Stimulated activated CD8-positive, alpha-beta memory T cell treated with anti-CD3 and anti-CD28 coated beads, Interleukin-7, amount 100 ng/mL, for 48 hours (primary cell): ENCODE measurements around the gene ITGB5.

Experiments
- DNase-seq, 2 donors: peaks; one replicate each; pipeline ENCODE4 v3.0.0-alpha.2; 2020; ENCODE audit warnings: low read depth in 1 of 2; ENCODE audit errors: extremely low read depth in 1 of 2

Gene ITGB5

DNA sequence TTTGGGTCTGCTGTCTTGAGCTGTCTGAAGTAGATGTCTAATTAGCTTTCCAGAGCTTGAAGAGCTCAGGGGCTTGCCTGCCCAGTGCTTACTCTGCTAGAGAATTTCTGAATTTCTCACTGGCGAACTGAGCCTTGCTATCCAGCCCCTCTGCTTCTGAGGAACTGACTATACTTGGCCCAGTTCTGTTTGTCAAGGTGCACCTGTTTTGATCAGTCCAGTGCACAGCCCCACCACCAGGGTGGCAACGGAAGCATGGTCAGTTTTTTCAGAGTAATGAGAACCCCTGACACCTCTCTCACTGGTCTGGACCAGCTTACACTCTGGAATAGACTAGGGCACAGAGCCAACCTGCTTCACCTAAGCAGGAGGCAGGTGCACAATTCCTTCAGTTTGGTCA, 25.2 kb downstream of the ITGB5 start:
- no peak for DNase-seq

DNA sequence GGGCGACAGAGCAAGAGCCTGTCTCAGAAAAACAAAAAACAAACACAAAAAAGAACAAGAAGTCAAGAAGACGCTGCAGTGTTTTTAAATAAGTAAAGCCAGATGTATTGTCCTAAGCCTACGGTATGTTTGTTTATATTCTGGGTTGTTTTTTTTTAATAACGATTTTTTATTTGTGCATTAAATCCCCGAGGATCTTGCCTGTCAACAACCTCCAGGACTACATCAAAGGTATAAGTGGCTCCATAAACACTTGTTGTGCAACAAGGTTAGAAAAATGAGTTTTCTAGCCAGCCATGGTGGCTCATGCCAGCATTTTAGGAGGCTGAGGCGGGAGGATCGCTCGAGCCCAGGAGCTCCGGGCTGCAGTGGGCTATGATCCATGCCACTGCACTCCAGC, 26.1 kb downstream of the ITGB5 start:
- no peak for DNase-seq

DNA sequence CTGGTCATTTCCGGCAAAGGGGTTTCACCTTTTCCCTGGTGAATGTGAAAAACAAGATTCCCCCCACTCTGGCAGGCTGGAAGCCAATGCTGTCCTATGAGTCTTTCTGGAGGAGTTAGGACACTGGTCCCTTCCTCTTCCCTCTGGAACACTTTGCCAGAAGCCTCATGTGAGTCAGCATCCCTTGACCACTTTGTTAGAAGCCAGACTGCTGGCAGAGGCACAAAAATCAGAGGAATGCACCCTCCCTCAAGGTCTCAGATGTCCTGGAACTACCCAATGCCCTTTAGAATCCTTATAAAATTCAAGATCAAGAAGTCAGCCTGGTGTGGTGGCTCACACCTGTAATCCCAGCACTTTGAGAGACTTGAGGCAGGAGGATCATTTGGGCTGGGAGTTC, 26.6 kb downstream of the ITGB5 start:
- no peak for DNase-seq

DNA sequence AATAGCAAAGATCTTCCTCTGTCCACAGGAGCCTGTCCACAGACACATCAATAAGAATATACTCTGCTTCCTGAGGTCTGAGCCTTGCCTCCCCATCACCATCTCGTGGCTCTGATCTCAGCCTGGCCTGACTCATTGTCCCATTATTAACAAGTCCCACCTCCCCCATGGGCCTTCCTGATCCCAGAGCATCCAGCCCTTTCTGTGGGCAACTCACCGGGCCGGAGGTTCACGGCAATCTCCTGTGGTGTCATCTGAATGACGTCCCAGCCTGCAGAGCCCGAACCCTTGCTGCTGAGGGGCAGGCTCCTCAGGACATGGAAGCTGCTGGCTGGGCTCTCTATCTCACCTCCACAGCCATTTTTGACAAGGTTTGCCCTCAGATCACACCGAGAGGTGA, 28.1 kb downstream of the ITGB5 start:
- DNase-seq: no peak

DNA sequence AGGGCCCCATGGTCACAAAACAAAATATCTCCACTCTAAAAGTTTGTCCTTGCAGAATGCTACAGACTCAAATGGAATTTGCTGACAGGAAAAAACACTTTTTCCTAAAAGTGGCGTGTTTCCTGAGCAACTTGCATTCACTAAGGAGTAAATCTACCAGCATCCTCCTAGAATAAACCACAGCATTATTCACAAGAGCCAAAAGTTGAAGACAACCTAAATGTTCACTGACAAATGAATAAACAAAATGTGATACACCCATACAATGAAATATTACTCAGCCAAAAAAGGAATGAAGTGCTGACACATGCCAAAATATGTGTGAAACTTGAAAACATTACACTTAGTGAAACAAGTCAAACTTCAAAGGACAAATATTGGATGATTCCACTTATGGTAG, 28.9 kb downstream of the ITGB5 start:
- DNase-seq: no peak

DNA sequence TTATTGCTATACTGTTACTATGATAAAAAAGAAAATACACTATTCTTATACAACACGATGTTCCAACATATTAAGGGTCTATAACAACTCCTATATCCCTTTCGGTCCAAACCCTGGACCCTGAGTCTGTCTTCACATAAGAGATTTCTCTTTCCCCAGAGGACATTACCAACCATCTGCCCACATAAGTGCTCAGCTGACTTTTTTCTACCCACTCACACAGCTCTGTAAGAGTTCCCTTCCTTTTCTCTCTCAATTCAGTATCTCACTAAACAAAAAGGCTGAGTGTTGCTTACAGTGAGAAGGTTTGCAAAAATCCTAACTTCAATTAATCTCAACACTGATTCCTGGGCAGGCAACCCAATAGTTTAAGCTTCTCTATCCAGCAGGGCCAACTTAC, 30.5 kb downstream of the ITGB5 start:
- no peak for DNase-seq

DNA sequence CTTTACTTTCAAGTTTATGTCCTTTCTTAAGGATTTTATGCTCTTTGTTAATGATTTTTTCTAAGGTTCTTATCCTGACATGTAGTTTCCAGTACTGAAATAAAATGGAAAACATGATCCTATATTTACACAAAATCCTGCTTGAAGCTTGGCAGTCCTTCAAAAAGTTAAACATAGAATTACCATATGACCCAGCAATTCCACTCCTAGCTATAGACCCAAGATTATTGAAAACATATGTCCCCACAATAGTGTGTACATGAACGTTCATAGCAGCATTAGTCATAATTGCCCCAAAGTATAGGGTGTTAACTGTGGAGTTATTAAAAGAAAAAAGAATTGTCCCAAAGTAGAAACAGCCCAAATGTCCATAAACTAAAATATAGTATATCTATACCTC, 33.2 kb downstream of the ITGB5 start:
- DNase-seq: no peak

DNA sequence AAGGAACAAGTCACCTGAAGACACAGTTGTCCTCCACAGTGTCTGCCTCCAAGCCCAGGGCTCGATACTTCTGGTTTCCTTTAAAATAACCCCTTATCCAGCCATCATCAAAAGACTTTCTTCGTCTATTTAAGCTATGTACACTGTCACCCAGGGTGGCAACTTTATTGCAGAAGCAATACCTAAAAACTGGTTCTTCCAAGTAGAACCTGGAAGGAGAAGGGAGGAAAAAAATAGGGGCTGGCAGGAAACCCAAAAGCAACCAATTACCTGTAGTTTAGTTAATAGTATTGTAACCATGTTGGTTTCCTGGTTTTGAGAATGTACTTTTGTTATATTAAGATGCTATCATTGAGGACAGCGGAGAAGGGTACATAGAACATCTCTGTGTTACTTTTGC, 33.7 kb downstream of the ITGB5 start:
- DNase-seq: no peak

DNA sequence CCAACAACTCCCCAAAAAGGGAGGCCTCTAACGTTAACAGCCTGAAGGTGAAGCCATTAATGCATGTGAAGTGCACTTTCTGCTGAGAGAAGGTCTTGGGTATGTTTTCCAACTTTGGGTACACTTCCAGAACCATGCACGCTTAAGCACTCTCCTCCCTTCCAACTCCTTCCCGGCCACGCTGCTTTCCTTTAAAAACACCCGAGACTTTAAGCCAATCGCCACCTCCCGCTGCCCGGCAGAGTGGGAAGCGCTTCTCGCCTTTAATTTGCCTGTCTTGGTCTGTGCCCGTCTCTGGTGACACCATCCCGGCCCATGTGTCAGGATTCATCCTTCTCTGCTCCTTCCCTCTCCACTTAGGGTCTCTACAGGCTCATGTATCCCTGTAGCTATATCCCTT, 35.3 kb downstream of the ITGB5 start:
- DNase-seq: no peak

DNA sequence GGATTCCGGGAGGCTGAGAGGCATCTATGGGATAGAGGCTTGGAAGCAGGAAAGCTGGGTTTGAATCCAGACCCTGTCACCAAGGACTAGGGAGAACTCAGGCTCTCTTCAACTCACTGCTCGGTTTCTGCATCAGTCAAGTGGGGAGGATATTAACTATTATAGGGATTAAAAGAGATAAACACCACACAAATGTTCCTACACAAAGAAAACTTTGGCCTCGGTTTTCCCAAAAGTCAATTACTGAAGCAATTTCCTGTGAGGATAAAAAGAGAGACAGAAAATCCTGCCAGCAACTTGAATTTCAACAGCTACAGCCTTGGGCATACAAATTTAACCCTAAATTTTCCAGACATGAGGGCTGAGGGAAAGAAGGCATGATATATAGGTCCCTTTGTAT, 36.0 kb downstream of the ITGB5 start:
- DNase-seq: no peak

DNA sequence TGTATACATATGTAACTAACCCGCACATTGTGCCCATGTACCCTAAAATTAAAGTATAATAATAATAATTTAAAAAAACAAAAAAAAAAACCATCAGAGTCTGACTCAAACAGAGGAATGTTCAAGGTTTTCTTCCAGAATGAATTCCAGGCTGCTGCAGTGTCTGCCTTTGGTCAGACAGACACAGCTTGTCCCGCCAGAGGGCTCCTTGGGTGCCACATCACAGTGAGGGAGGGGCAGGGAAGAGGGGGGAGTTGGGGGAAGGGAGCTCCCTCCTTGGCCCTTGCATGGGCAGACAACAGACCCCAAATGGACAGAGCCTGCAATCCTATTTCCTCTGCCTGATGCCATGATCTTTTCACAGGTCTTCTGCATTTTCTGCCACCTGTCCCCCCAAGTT, 36.5 kb downstream of the ITGB5 start:
- no peak for DNase-seq

DNA sequence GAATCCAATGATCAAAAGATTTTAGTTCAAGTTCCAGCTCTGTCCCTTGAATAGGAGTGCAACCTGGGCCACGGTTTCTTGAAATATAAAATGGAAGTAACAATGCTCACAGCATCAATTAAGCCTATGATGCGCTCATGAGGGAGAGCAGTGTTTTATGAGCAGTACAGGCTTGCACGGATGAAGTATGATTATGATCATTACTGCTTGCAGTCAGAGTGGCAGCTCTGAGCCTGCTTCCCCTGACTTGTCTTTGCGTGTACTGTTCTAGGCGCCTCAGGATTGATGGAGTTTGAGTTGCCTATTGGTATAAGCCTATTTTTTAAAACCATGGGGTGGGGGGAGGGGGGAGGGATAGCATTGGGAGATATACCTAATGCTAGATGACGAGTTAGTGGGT, 37.0 kb downstream of the ITGB5 start:
- DNase-seq: no peak

DNA sequence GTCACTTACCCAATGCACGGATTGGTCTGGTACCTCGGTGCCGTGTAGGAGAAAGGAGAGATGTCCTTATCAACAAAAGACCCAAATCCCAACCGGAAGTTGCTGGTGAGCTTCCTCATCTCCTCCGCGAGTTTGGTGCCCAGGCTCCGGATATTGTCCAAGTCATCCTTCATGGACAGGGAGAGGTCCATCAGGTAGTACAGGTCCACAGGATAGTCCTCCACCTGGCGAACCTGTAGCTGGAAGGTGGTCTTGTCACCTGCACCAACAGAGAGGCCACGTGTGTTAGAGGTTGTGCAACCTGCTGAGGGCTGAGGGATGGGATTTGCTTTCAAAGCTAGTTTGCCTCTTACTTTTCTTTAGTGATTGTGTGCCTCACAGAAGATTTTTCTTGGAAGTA, 38.9 kb downstream of the ITGB5 start:
- DNase-seq: no peak

DNA sequence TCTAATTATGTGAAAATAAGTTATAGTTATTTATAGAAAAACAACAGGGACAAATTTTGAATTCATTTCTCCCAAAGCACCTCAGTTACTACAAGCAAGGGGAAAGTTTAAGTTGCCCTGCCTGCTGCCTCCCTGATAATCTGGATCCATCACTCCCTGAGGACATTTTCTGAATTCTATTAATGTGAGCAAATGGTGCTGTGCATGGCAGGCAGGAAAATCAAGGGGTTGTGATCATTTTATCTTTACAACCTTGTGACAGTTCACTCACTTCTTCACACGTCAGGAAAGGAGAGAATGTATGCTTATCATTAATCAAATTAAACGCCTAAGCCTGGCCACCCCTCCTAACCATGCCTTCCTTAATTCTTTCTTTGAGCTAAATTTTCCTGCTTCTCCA, 39.3 kb downstream of the ITGB5 start:
- DNase-seq: no peak

DNA sequence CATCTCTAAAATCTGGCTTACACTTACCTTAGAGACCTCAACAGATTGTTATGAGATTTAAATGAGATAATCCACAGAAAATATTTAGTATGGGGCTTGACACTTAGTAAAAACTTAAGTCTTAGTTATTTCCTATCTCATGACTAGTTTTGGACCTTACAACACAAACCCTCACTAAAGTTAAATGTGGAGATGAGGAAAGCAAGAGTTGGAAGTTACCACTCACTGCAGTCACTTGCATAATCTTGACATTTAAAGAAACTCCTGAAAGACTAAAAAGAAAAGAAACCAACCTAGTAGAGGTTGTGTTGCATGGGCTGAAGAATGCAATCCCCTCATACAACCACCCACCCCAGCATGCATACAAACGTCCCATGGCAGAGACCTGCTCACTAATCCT, 40.1 kb downstream of the ITGB5 start:
- DNase-seq: no peak

DNA sequence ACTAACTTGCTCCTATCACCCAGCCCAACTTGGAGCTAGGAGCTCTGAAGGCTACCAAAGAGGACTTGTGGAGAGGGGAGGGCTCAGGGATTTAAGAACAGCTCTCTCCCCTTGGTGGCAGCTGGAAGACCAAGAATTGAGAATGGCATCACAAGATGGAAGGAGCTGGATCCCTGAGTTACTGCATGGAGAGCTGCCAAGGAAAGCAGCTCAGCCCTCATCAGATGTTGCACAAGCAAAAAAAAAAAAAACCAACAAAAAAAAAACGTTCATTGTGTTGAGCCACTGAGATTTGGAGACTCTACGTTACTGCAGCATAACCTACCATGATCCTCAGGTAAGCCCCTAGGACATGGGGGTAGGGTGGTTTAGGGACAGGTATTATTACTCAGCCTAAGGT, 41.0 kb downstream of the ITGB5 start:
- no peak for DNase-seq

DNA sequence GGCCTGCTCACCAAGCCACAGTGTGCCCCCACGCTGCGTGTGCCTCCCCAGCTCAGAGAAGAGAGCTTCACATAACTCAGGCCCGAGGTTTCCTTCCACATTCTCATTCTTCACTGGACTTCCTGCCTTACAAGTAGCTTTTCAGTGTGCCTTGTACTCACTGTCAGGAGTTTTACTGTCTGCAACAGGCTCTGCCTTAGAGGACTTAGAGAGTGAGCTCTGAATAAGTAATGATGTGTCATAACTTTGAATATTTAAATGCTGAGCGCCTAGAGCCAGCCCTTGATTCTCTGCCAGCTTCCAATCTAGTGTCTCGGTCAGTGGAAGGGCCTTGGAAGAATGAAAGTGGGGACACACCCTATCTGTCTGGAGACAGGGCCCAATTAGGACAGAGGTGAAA, 41.8 kb downstream of the ITGB5 start:
- DNase-seq: no peak

DNA sequence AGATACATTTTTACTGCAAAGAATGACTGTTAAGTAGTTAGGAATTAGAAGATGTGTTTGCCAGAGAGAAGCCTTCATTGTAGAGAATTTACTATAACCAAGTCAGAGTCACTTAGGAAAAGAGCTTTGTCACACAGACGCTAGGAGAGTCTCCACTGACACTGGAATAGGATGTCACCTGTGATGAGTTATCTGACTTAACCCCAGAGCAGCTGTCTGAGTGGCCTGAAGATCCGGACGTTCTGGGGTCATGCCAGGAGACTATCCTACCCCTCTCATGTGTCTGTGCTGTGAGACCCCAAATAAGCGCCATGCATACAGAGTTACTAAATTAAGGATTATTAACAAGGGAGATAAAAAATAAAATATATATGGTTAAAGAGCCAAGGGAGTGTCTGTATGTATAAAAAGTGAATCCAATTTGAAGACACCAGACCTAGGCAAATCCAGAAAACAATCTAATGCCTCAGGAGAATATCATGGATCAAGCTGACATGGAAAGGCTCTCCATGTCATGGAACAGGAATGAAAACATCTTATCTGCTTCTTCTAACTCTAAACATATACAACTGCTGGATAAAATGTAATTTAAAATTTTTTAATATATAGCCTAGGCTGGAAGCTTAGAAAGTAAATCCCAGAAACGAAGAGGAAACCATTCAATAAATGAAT, 43.5 kb downstream of the ITGB5 start:
- DNase-seq: no peak

DNA sequence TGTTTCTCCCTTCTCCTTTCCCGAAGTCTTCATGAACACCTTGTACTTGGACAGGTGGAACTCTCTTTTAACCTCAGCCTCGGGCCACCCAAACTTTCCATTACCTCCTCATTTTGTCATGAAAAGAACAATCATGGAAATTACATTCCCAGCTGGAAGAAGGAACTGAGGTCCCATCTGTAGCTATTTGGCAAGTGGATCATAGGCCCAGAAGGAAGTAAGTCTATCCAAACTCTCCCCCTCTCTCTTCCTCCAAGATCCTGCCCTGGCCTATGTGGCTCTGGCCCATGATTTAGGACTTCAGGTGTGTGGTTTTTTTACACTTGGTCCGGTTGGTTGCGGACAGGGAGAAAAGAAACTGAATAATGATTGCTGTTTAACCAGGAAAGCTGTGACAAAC, 44.1 kb downstream of the ITGB5 start:
- no peak for DNase-seq

DNA sequence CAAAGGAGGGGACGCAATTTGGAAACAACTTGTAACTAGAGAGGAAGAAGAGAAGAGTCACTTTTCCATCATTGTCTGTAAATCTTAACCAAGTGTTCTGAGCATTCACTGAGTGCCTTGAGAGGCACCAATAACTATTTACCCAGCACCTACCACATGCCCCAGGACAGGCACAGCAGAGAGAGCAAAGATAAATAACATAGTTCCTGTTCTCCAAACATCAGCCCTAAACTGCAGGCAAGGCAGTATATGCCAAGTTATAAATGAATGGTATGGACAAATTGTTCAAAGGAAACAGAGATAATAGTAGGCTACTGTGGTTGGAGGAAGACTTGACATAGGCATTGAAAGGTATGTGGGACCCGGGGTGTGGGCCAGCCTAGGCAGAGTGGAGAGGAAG, 45.6 kb downstream of the ITGB5 start:
- DNase-seq: no peak

DNA sequence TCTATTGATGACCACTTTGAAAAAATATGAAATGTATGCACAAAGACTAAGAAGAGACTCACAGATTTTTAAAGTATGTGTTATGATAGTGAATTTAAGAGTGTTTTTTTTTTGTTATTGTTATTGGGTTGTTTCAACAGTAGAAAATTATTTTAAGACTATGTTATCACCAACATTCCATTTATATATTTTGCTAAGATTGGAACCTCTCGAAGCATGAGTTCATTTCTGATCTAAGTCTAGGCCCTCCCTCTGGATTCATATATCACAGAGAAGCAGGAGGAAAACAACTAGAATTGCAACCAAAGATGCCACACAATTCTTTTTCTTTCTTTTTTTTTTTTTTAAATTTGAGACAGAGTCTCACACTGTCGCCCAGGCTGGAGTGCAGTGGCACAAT, 46.8 kb downstream of the ITGB5 start:
- DNase-seq: no peak

DNA sequence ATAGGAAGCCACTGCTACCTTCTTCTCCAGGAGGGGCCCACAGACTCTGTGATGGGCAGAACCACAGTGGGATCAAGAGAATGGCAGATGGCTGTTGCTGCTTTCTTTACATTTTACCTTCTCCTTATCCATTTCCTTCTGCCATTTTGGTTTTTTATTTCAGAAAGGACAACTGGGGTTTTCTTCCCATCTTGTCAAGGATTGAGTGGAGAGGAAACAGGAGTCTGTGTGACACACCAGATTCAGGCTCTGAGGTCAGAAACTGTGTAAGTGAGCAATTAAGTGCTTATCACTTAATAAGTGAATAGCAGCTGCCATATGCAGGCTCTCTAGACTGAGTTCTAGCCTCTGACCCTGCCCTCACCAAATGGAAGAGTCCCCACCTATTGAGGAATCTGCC, 47.3 kb downstream of the ITGB5 start:
- no peak for DNase-seq

DNA sequence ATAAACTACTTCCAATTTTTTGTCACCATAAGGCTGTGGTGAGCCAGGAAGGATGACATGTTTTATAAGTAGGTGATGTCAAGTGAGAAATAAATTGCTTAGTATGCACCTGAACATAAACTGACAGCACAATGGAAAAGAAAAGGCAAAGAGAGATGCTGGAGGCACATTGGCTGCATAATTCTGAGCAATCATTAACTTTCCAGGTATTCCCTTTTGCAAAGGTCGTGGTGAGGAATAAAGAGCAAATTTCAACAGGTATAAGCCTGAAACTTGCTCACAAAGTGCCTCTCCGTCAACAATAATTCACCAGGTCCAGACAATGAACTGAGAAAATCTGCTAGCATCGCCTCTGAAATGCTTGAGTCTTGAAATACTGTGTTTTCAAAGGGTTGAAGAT, 48.2 kb downstream of the ITGB5 start:
- DNase-seq: no peak

DNA sequence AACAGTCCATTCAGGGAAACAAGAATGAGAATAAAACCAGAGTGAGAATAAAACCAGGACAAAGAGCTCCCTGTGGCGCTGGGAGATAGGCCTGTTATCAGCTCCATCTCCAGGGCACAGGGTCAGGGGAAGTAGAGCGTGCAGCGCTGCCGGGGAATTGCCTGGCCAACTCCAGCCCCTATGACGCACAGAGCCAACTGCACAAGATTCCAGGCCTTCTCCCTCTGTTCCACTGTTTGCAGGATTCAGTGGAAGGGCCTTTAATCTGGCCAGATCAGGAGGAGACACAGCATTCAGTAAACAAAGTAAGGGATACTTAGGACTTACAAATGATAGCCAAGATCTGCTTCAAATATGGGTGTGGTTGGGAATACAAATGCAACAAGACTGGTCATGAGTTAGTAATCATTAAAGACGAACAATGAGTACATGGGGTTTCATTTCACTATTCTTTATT, 49.4 kb downstream of the ITGB5 start:
- no peak for DNase-seq
